ENCODE results near the gene SFTPD.
"Not testable (repeated sequence)": the region's sequence is repeated elsewhere in the genome, so short reads cannot be mapped to it uniquely, and the experiment has no call there.

The SFTPD gene

GRCh38 chr10:79948976-79949722 lies at the start of gene SFTPD:
Gene SFTPD, minus strand, starts transcription at chr10:79949105. Its CDS starts 2,446 bp downstream, at chr10:79946659.
- no peak for DNase-seq

- no peak for DNase-seq
Measured at GRCh38 chr10:79995979-79996634, 47.2 kb upstream of the SFTPD start.

GRCh38 chr10:79994556-79994955 lies 45.7 kb upstream of the SFTPD start:
- DNase-seq, result no peak

- DNase-seq, result not testable (repeated sequence)
Measured at GRCh38 chr10:79988199-79988598, 39.3 kb upstream of the SFTPD start.

DNA sequence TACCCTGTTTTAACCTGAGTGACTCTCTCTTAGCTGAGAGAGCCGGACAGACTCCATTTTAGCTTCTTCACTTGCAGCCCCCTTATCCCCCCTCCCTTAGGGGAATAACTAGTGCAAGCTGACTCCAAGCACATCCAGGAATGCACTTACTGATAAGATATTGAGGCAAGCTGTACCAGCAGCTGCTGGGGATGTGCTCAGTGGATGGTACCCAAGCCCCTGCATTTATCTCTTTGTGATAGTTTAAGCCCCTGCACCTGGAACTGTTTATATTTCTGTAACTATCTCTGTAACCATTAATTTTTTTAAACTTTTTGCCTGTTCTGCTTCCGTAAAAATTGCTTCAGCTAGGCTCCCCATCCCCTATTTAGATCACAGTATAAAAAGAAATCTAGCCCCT lies 37.8 kb upstream of the SFTPD start:
- not testable (repeated sequence) for DNase-seq

DNA sequence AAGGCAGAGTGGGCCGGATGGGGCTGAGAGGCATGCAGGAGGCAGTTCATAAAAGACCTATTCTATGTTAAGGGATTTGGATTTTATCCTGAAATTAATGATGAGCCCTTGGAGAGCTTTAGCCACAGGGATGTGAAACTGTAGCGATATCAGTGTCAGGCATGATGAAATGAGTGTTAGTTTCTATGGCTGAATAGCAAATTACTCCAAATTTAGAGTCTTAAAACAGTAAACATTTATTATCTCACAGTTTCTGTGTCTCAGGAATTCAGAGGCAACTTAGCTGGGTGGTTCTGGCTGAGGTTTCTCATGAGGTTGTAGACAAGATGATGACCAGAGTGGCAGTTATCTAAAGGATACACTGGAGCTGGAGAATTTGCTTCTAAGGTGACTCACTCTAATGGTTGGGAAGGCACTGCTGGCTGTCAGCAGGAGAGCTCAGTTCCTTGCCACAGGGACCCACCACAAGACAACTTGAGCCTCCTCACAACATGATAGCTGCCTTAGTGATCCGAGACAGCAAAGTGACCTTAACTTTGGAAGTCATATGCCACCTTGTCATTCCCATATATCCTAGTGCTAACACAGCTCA lies 36.7 kb upstream of the SFTPD start:
- no peak for DNase-seq

DNA sequence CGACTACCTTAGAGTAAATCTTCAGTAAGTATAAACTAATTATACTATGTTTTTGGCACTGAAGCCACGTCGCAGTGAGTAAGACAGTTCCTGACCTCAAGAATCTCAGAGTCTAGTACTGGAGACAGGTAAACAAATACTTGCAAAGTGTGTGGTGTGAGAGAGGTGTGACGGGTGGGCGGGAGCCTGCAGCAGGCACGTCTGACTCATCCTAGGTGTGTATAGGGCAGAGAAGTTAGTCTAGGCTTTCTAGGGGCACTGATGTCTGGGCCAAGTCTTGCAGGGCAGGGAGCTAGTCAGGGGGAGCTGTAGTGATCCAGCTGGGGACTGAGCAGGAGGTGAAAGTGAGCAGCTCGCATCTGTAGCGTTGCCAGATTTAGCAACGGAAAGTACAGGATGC lies 35.9 kb upstream of the SFTPD start:
- DNase-seq, result no peak

GRCh38 chr10:79983286-79983909 lies 34.5 kb upstream of the SFTPD start:
- no peak for DNase-seq

- DNase-seq, result no peak
Measured at GRCh38 chr10:79982861-79983260, 34.0 kb upstream of the SFTPD start.

GRCh38 chr10:79982362-79982800 lies 33.5 kb upstream of the SFTPD start:
- no peak for DNase-seq

GRCh38 chr10:79981450-79982361 lies 32.8 kb upstream of the SFTPD start:
- no peak for DNase-seq

- DNase-seq, result no peak
Measured at GRCh38 chr10:79980711-79981110, 31.8 kb upstream of the SFTPD start.

GRCh38 chr10:79979976-79980687 lies 31.2 kb upstream of the SFTPD start:
- no peak for DNase-seq

GRCh38 chr10:79979310-79979975 lies 30.5 kb upstream of the SFTPD start:
- DNase-seq, result no peak

DNA sequence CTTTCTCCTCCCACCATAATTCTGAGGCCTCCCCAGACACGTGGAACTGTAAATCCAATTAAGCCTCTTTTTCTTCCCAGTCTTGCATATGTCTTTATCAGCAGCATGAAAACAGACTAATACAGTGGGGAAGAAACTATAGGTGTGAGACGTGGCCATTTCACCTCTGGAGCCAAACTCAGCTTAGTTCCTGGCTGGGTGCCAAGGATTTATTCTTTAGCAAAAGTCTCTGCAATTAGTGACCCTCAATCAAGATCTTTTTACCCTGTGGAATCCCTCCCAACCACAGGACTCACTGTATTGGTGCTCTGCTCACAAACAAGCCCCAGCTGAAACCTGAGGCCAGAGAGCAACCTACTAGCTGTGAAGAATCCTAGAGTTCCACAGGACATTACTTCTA lies 28.1 kb upstream of the SFTPD start:
- no peak for DNase-seq

- DNase-seq, result no peak
Measured at GRCh38 chr10:79970062-79970461, 21.2 kb upstream of the SFTPD start.

GRCh38 chr10:79947787-79948424 lies 999 bp downstream of the SFTPD start:
- DNase-seq, result no peak

GRCh38 chr10:79947083-79947415 lies 1.9 kb downstream of the SFTPD start:
- no peak for DNase-seq

GRCh38 chr10:79946271-79947082 lies 2.4 kb downstream of the SFTPD start:
- DNase-seq, result no peak

Measured in bone marrow (tissue), 2 donors.